ENCODE measurements around the gene SMG6. TPM values are rescaled to one million over a fixed set of nuclear protein-coding genes. Genes with fewer than 3 reads are reported as not detected.

Gene SMG6
- total RNA-seq, 1 experiment from 2014 or later = 25.6 TPM

GRCh38 chr17:2090210-2090641, 213.4 kb downstream of the SMG6 start:
- Mint-ChIP-seq H3K36me3 (no peaks in the 10 kb centered on the region), H3K4me3 (no peak overlapping the region), H3K9me3 (no peaks in the 10 kb centered on the region), H3K4me1 (peaks cover 38% of the 10 kb centered on the region), H3K27me3 (ENCODE audit: low read depth) (no peaks in the 10 kb centered on the region), H3K27ac (peak overlapping the region; percentile 55)
- ATAC-seq = no peak
- CTCF ChIA-PET = interaction anchor here (0.9 to 2.8 kb wide), 14 partner anchors 14 to 161 kb away, joined by 3 to 26 read pairs (median 5); no protein-coding TSS in a partner anchor
- no peak for DNase-seq (ENCODE audit: low spot score)
- TF ChIP-seq SMAD4 (CRISPR knock-in tag; IDR thresholded peaks at IDR 0.05) (no peak), E2F4 (CRISPR knock-in tag; IDR thresholded peaks at IDR 0.05; ENCODE audit: borderline replicate concordance, low read depth) (no peak), ZNF263 (CRISPR knock-in tag; IDR thresholded peaks at IDR 0.05; ENCODE audit: low read depth) (no peak), ZBTB21 (CRISPR knock-in tag; IDR thresholded peaks at IDR 0.05; ENCODE audit: borderline replicate concordance) (no peak), ELF4 (CRISPR knock-in tag; IDR thresholded peaks at IDR 0.05; ENCODE audit: low read depth) (no peak)
- POLR2A ChIA-PET = interaction anchor here (0.6 to 1.3 kb wide), 3 partner anchors 46 to 1418 kb away, joined by 3 to 4 read pairs (median 3); no protein-coding TSS in a partner anchor

- DNase-seq (ENCODE audit: low spot score) = no peak
- H3K4me1 Mint-ChIP-seq = peaks cover 34% of the 10 kb centered on the region
- POLR2A ChIA-PET = interaction anchor here (1.2 kb wide), 1 partner anchor 50 kb away, joined by 3 read pairs; no protein-coding TSS in a partner anchor
- H3K27ac Mint-ChIP-seq = peak overlapping the region; percentile 17; the same call in 1 of the 2 replicates
- CTCF ChIA-PET = interaction anchor here (0.9 to 2.8 kb wide), 7 partner anchors 13 to 156 kb away, joined by 3 to 26 read pairs (median 4); partner anchors contain the start of gene HIC1
- no peaks in the 10 kb centered on the region for H3K9me3 Mint-ChIP-seq
- TF ChIP-seq PRDM15 (CRISPR knock-in tag; IDR thresholded peaks at IDR 0.05) = no peak
- no peak for TF ChIP-seq ZBTB43 (CRISPR knock-in tag; IDR thresholded peaks at IDR 0.05)
- no peak for TF ChIP-seq ZNF263 (CRISPR knock-in tag; IDR thresholded peaks at IDR 0.05; ENCODE audit: low read depth)
- no peak for TF ChIP-seq GABPB1 (CRISPR knock-in tag; IDR thresholded peaks at IDR 0.05)
- TF ChIP-seq FOXP1 (CRISPR knock-in tag; IDR thresholded peaks at IDR 0.05; ENCODE audit: borderline replicate concordance) = no peak
- no peak for TF ChIP-seq CBFB (CRISPR knock-in tag; IDR thresholded peaks at IDR 0.05; ENCODE audit: low read depth)
- TF ChIP-seq CREM (CRISPR knock-in tag; IDR thresholded peaks at IDR 0.05) = no peak
- no peak for TF ChIP-seq NR1H2 (CRISPR knock-in tag; IDR thresholded peaks at IDR 0.05)
- no peak for TF ChIP-seq ZNF232 (CRISPR knock-in tag; IDR thresholded peaks at IDR 0.05)
- no peak for TF ChIP-seq USF2 (CRISPR knock-in tag; IDR thresholded peaks at IDR 0.05)
- no peak for TF ChIP-seq ZNF219 (CRISPR knock-in tag; IDR thresholded peaks at IDR 0.05; ENCODE audit: borderline replicate concordance)
- TF ChIP-seq ZSCAN18 (CRISPR knock-in tag; IDR thresholded peaks at IDR 0.05) = no peak
- TF ChIP-seq NFYB (CRISPR knock-in tag; conservative IDR thresholded peaks at IDR 0.05; ENCODE audit: low read depth) = no peak
- TF ChIP-seq NFE2L1 (CRISPR knock-in tag; IDR thresholded peaks at IDR 0.05) = no peak
- no peak for TF ChIP-seq SOX15 (CRISPR knock-in tag; IDR thresholded peaks at IDR 0.05)
- H3K4me3 Mint-ChIP-seq = no peak overlapping the region
- ATAC-seq = no peak
- no peaks in the 10 kb centered on the region for H3K27me3 Mint-ChIP-seq (ENCODE audit: low read depth)
- H3K36me3 Mint-ChIP-seq = no peaks in the 10 kb centered on the region
These were observed 214.6 kb downstream of the SMG6 start for GRCh38 chr17:2089021-2089422.

Data from WTC11 (cell line).